IPS-15b (cell line): ENCODE measurements around the gene SYT8.
"Not testable (repeated sequence)": the region's sequence is repeated elsewhere in the genome, so short reads cannot be mapped to it uniquely, and the experiment has no call there.

Experiments used
- H3K27me3 ChIP-seq: one replicate; pipeline ENCODE4 v1.6.1; 2013; ENCODE audit warnings: low read length; ENCODE audit not compliant: control insufficient read depth, insufficient read depth
- H3K36me3 ChIP-seq: one replicate; pipeline ENCODE4 v1.6.1; 2013; ENCODE audit warnings: low read length; ENCODE audit not compliant: control insufficient read depth, insufficient read depth
- H3K4me1 ChIP-seq: one replicate; pipeline ENCODE4 v1.6.1; 2013; ENCODE audit warnings: mild to moderate bottlenecking, low read length; ENCODE audit not compliant: control insufficient read depth, insufficient read depth
- H3K4me3 ChIP-seq: one replicate; pipeline ENCODE4 v1.5.1; 2013; ENCODE audit warnings: low read depth, low read length
- H3K9ac ChIP-seq: one replicate; pipeline ENCODE4 v1.6.1; 2013; ENCODE audit warnings: low read depth, mild to moderate bottlenecking, low read length
- H3K9me3 ChIP-seq: one replicate; pipeline ENCODE4 v1.6.1; 2013; ENCODE audit warnings: mild to moderate bottlenecking, low read length; ENCODE audit not compliant: control insufficient read depth, insufficient read depth

The SYT8 gene

DNA sequence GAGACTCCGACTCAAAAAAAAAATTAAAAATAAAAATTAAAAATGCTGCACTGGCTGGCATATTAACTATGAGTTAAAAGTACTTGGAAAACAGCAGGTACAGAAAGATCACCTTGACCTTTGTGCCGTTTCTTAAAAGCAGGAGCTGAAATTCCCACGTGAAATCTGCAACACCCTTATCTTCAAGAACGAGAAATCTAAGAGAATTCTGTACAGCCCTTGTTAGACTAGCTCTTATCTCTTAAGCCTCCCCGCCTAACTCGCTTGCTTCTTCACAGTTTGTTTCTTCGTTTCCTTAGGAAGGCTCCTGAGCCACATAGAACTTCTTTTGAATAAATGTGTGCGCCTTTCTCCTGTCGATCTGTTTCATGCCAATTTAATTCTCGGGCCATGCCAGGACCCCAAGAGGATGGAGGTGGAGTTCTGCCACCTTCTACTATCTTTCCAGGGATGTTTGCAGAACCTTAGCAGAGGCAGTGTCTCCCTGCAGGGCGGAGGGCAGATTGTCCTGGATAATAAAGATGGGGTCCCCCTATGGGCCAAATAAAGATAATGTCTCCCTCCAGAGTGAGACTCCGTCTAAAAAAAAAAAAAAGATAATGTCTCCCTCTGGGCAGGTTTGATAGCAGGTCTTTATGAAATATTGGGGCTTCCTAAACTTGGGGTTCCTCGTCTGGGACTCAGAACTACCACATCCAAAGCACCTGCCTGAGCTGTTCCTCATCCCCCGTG lies 27.4 kb upstream of the SYT8 start:
- Histone ChIP-seq H3K27me3 (no peaks in the 10 kb centered on the region), H3K9ac (no peak overlapping the region), H3K9me3 (no peaks in the 10 kb centered on the region), H3K4me1 (no peaks in the 10 kb centered on the region), H3K36me3 (no peaks in the 10 kb centered on the region), H3K4me3 (no peak overlapping the region)

- no peaks in the 10 kb centered on the region for H3K9me3 ChIP-seq
- H3K4me3 ChIP-seq, result no peak overlapping the region
- no peaks in the 10 kb centered on the region for H3K36me3 ChIP-seq
- no peak overlapping the region for H3K9ac ChIP-seq
- no peaks in the 10 kb centered on the region for H3K27me3 ChIP-seq
- no peaks in the 10 kb centered on the region for H3K4me1 ChIP-seq
Observed at GRCh38 chr11:1810761-1811160, 24.0 kb upstream of the SYT8 start.

GRCh38 chr11:1812274-1812673 lies 22.5 kb upstream of the SYT8 start:
- H3K9ac ChIP-seq, result no peak overlapping the region
- no peak overlapping the region for H3K4me3 ChIP-seq
- no peaks in the 10 kb centered on the region for H3K4me1 ChIP-seq
- no peaks in the 10 kb centered on the region for H3K27me3 ChIP-seq
- no peaks in the 10 kb centered on the region for H3K9me3 ChIP-seq
- no peaks in the 10 kb centered on the region for H3K36me3 ChIP-seq

DNA sequence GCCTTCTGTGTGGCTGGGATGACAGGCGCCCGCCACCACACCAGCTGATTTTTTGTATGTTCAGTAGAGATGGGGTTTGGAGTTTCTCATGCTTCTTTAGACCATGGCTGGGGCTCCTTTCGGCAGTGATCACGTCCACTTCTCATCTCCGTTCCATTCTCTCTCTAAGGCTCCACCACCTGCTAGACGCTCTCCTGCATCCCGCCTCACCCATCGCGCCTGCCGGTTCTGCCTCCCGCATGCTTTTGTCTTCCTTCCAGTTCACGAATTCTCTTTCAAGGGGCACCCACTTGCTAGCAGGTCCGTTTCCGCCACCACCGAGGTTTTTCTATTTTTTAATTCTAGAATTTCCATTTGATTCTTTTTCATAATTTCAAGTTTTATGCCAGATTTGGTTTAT lies 22.0 kb upstream of the SYT8 start:
- Histone ChIP-seq H3K36me3 (no peaks in the 10 kb centered on the region), H3K4me1 (no peaks in the 10 kb centered on the region), H3K9ac (no peak overlapping the region), H3K9me3 (no peaks in the 10 kb centered on the region), H3K4me3 (no peak overlapping the region), H3K27me3 (no peaks in the 10 kb centered on the region)

DNA sequence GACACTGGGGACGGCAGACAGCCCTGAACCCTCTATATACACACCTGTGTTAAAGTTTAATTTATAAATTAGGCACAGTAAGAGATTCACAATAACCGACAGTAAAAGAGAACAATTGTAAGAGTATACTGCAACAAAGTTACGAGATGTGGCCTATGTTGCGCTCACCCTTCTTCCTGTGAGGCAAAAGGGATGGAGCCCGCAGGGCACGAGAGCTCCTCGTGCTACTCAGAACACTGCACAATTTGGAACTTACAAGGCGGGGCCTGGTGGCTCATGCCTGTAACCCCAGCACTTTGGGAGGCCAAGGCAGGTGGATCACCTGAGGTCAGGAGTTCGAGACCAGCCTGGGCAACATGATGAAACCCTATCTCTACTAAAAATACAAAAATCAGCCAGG lies 21.4 kb upstream of the SYT8 start:
- H3K9ac ChIP-seq, H3K9me3 ChIP-seq, H3K4me1 ChIP-seq, H3K27me3 ChIP-seq, H3K4me3 ChIP-seq, H3K36me3 ChIP-seq: not testable (repeated sequence)

- H3K4me1 ChIP-seq, result no peaks in the 10 kb centered on the region
- no peak overlapping the region for H3K4me3 ChIP-seq
- no peaks in the 10 kb centered on the region for H3K9me3 ChIP-seq
- no peak overlapping the region for H3K9ac ChIP-seq
- no peaks in the 10 kb centered on the region for H3K36me3 ChIP-seq
- no peaks in the 10 kb centered on the region for H3K27me3 ChIP-seq
Observed at GRCh38 chr11:1814691-1815090, 20.1 kb upstream of the SYT8 start.

- Histone ChIP-seq H3K27me3 (no peaks in the 10 kb centered on the region), H3K4me3 (no peak overlapping the region), H3K36me3 (no peaks in the 10 kb centered on the region), H3K9me3 (no peaks in the 10 kb centered on the region), H3K9ac (no peak overlapping the region), H3K4me1 (no peaks in the 10 kb centered on the region)
Observed at GRCh38 chr11:1815311-1815710, 19.5 kb upstream of the SYT8 start.

GRCh38 chr11:1815751-1816150 lies 19.0 kb upstream of the SYT8 start:
- Histone ChIP-seq H3K9ac (no peak overlapping the region), H3K27me3 (no peaks in the 10 kb centered on the region), H3K4me3 (no peak overlapping the region), H3K4me1 (no peaks in the 10 kb centered on the region), H3K36me3 (no peaks in the 10 kb centered on the region), H3K9me3 (no peaks in the 10 kb centered on the region)

DNA sequence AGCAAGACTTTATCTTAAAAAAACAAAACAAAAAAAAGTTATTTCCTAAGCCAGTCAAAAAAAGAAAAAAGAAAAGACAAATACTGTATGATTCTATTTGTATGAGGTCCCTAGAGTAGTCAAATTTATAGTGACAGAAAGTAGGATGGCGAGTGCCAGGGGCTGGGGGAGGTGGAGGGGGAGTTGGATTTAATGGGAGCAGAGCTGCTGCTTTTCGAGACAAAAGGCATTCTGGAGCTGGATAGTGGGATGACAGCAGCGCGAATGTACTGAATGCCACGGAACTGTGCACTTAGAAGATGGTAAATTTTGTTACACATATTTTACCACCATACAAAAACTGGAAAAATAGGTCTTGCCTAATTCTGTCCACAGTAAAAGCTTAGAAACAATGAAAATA lies 17.8 kb upstream of the SYT8 start:
- Histone ChIP-seq H3K36me3 (no peaks in the 10 kb centered on the region), H3K27me3 (no peaks in the 10 kb centered on the region), H3K9ac (no peak overlapping the region), H3K4me3 (no peak overlapping the region), H3K4me1 (no peaks in the 10 kb centered on the region), H3K9me3 (no peaks in the 10 kb centered on the region)

DNA sequence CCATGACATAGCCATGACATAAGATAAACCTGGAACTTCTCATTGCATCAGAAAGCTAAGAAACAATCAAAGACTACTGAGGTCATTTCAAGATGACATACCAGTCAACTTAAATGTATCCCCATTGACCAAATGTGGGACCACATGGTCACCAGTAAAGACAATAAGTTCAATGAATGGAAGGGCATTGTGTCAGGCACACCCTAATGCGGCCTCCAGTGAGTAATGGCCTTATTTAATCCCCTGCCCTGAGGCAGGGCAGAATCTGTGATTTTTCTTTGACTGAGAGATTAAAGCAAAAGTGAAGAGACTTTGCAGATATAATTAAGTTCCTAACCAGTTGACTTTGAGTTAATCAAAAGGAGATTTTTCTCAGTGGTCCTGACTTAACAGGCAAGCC lies 17.3 kb upstream of the SYT8 start:
- H3K4me1 ChIP-seq, result no peaks in the 10 kb centered on the region
- no peaks in the 10 kb centered on the region for H3K36me3 ChIP-seq
- no peak overlapping the region for H3K4me3 ChIP-seq
- H3K9me3 ChIP-seq, result no peaks in the 10 kb centered on the region
- H3K9ac ChIP-seq, result no peak overlapping the region
- no peaks in the 10 kb centered on the region for H3K27me3 ChIP-seq

GRCh38 chr11:1819074-1819473 lies 15.7 kb upstream of the SYT8 start:
- H3K36me3 ChIP-seq, result no peaks in the 10 kb centered on the region
- no peak overlapping the region for H3K4me3 ChIP-seq
- H3K4me1 ChIP-seq, result no peaks in the 10 kb centered on the region
- no peaks in the 10 kb centered on the region for H3K27me3 ChIP-seq
- H3K9me3 ChIP-seq, result no peaks in the 10 kb centered on the region
- H3K9ac ChIP-seq, result no peak overlapping the region

DNA sequence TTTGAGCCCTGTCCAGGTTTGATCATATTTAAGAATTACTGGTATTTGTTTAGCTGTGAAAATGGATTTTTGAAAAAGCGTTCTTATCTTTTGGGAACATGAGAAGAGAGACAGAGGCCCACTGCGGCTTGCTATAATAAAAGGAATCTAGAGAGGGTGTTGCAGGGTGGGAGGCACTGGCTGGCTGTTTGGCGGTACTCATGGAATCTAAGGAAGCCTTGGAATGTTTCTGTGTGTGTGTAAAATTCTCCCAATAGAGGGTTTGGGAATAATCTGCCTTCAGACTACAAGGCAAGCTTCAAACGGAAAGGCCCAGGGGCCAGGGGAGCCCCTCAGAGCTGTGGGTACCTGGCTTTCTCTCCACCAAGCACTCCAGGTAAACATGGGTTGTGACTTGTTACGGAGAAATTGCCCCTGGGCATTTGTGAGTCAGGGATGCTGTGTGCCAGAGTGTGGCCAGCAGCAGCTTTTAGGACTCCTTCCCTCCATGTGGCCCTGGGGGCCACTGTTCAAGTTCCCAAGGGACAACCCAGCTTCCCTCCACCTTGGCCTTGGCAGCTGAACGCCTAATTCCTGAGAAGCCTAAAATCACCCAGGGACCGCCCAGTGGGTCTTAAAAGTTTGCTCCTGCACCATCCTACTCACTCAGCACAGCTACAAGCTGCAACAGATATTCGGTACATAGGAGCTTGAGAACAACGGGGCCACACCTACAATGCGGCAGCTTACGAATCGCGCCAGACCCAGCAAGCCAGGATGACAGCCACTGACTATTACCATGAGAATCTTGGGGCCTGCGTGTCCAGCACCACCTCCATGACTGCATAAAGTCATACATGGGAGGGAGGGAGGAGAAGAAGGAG lies 14.1 kb upstream of the SYT8 start:
- Histone ChIP-seq H3K4me1 (no peaks in the 10 kb centered on the region), H3K27me3 (no peaks in the 10 kb centered on the region)

More for the DNA sequence above, 14.1 kb upstream of the SYT8 start:
- H3K36me3 ChIP-seq, result no peaks in the 10 kb centered on the region
- no peaks in the 10 kb centered on the region for H3K9me3 ChIP-seq
- no peak overlapping the region for H3K4me3 ChIP-seq
- H3K9ac ChIP-seq, result no peak overlapping the region
